AG10803 (cell line): ENCODE results near the gene IQCN.

Experiments
- DNase-seq: peaks from one replicate; pipeline ENCODE4 v3.0.0; 2010; ENCODE audit warnings: low read depth
- H3K4me3 ChIP-seq: 2 replicates; pipeline ENCODE4 v1.5.1; 2011; ENCODE audit warnings: mild to moderate bottlenecking, low read length, control low read depth
- CTCF ChIP-seq: conservative IDR thresholded peaks from 2 replicates; pipeline ENCODE4 v1.5.1; 2011; ENCODE audit warnings: mild to moderate bottlenecking, low read length, control low read depth, inconsistent platforms

IQCN gene, protein sequence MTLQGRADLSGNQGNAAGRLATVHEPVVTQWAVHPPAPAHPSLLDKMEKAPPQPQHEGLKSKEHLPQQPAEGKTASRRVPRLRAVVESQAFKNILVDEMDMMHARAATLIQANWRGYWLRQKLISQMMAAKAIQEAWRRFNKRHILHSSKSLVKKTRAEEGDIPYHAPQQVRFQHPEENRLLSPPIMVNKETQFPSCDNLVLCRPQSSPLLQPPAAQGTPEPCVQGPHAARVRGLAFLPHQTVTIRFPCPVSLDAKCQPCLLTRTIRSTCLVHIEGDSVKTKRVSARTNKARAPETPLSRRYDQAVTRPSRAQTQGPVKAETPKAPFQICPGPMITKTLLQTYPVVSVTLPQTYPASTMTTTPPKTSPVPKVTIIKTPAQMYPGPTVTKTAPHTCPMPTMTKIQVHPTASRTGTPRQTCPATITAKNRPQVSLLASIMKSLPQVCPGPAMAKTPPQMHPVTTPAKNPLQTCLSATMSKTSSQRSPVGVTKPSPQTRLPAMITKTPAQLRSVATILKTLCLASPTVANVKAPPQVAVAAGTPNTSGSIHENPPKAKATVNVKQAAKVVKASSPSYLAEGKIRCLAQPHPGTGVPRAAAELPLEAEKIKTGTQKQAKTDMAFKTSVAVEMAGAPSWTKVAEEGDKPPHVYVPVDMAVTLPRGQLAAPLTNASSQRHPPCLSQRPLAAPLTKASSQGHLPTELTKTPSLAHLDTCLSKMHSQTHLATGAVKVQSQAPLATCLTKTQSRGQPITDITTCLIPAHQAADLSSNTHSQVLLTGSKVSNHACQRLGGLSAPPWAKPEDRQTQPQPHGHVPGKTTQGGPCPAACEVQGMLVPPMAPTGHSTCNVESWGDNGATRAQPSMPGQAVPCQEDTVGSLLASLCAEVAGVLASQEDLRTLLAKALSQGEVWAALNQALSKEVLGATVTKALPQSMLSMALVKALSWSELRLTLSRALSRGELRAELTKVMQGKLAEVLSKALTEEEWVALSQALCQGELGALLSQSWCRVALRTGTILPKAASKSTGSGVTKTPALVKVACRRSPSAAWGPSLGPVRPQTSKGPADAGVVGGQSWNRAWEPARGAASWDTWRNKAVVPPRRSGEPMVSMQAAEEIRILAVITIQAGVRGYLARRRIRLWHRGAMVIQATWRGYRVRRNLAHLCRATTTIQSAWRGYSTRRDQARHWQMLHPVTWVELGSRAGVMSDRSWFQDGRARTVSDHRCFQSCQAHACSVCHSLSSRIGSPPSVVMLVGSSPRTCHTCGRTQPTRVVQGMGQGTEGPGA (N-terminal part only)

DNA sequence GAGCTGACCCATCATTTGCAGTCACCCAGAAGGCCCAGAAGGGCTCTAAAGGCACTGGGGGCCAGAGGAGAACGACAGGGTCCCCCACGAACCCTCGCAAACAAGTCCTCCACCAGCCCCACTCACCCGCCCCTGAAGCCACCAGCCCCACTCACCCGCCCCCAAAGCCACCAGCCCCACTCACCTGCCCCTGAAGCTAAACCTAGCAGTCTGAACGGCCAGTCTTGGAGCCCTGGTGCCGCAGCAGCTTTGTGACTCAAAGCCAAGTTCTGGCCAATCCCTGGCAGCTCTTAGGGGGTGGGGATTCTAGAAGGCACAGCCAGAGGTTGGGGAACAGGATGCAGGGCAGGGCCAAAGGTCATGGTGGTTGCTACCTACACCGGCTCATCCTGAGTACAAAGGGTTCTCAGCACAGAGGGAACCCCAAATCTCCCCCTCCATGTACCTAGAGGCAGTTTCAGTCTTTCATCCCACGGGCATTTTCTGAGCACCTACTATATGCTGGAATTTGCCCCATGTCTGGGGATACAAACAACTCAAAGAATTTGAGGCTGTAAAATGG, at the start of gene IQCN:
TSS of gene IQCN (minus strand) at position 234 of the 562 bp plus-strand sequence. CDS start 4,974 bp downstream, outside the sequence.
- no peak for TF ChIP-seq CTCF
- DNase-seq = no peak
- H3K4me3 ChIP-seq = peak within 1 kb of the TSS; percentile 24; the same call in 1 of the 2 replicates

DNA sequence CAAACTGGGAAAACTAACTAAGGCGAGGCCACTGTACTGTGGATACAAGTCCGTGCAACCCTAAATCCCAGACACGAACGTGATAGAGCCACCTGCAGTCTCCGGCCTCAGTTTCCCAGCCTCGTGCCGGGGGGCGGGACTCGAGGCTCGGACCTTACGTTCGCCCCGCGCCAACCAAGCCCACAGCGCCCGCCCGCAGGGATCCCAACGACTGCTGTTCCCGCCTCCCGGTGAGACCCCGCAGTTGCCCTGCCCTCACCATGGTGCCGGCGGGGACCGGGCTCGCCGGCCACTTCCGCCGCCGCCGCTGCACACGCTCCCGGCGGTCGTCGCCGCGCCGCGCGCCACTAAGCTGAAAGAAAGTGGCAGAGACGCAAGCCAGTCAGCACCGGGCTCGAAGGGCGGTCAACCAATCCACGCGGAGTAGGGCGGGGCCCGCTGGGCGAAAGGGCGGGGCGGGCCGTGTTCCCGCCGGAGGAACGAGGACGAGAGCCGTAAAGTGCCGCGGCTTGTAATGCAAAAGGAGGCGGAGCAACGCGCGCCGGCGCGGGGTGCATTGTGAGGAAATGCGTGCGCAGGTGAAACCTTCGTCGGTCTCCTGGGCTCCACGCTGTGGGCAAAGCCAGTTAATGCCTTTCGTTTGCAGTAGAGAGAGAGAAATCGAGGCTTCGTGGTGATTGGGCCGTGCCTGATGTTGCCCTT, 48.7 kb upstream of the IQCN start, which contains the start of gene LSM4:
TSS of gene LSM4 (minus strand) at position 318 of the 702 bp plus-strand sequence. CDS start at position 262, 56 bp downstream.
- peak within 1 kb of the TSS; percentile 82 for H3K4me3 ChIP-seq
- DNase-seq = peak; percentile 92
- peak; percentile 27 for TF ChIP-seq CTCF

GRCh38 chr19:18322318-18322758, 48.1 kb upstream of the IQCN start:
- peak; percentile 45 for TF ChIP-seq CTCF
- peak; percentile 59 for DNase-seq
- peak overlapping the region; percentile 82 for H3K4me3 ChIP-seq

GRCh38 chr19:18321734-18322102, 47.5 kb upstream of the IQCN start:
- TF ChIP-seq CTCF = no peak
- no peak for DNase-seq
- H3K4me3 ChIP-seq = peak overlapping the region; percentile 82

DNA sequence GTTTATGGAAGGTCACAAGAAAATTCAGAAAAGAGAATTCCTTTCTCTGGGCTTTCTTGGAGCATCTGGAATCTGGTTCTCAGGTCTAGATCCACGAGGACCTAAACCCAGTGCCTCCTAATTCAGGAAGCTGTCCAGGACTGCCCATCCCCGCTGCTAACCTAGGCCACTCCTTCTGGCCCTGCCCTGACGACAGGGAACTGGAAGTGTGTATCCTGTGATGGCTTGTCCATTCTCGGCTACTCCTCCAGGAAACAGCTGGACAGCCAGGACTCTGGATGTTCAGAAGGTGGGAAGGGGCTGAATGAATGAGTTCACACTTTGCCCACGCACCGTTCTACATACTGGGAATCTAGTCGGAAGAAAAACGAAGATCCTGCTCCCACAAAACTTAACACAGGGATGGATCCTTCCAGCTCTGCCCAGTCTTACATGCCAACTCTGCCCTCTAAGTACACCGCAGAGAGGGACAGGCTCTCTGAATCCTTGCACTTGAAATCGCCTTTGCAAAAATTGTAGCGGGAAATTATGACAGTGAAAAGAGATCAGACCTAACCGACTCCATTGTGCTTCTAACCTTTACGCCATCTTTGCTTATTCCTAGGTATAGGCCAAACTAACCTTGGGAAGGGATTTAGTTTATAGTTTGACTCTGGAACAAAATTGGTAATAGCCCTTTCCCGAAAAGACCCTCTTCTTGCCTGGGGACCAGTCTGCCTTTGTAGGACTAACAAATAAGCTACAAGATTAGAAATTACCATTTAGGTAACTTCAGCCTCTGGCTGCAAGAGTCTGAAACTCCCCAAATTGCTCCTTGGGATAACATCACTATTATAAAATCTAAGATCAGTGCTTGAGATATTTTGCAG, 46.8 kb upstream of the IQCN start:
- no peak for TF ChIP-seq CTCF
- DNase-seq = no peak

More for the DNA sequence above, 46.8 kb upstream of the IQCN start:
- no peak overlapping the region for H3K4me3 ChIP-seq
